GM12878 (cell line): ENCODE results near the gene SERPINB5. TPM values are rescaled to one million over a fixed set of nuclear protein-coding genes. Genes with fewer than 3 reads are reported as not detected.

Experiments
- ATAC-seq: fragments of 200-7000 bp; cut with Tn5 transposase; 3 replicates; pipeline ENCODE4 v1.9.1; 2020; ENCODE audit warnings: mild to moderate bottlenecking, moderate library complexity
- Bru-seq: library from RNA; stranded (reverse); fragments of 400-500 nt; gene quantifications from one replicate; lab custom pipeline; 2021; lab: Mats Ljungman, UMichigan
- BruChase-seq, 2 experiments: library from RNA; stranded (reverse); fragments of 400-500 nt; gene quantifications; one replicate each; lab custom pipeline; 2021; lab: Mats Ljungman, UMichigan
- BruUV-seq: library from RNA; stranded (reverse); fragments of 400-500 nt; replicated peaks from 2 replicates; lab custom pipeline; 2021; lab: Mats Ljungman, UMichigan
- CTCF ChIA-PET: fragments of 300-600 bp; sonication (Branson Sonifier 250); formaldehyde crosslinking; extraction: SDS; loops from one replicate; lab custom pipeline; 2021; ENCODE audit warnings: inconsistent platforms; lab: Yijun Ruan, JAX
- POLR2A ChIA-PET: fragments of 350-600 bp; formaldehyde crosslinking; extraction: SDS; loops from one replicate; lab custom pipeline; 2021; ENCODE audit warnings: inconsistent platforms; lab: Charles Lee
- RAD21 ChIA-PET: fragments of 300-600 bp; sonication (Branson Sonifier 250); formaldehyde crosslinking; loops from one replicate; lab custom pipeline; 2023; ENCODE audit warnings: antibody characterized with exemption; ENCODE audit not compliant: unreplicated experiment; lab: Charles Lee
- SMC1A ChIA-PET: fragments of 300-600 bp; sonication (Branson Sonifier 250); formaldehyde crosslinking; loops from one replicate; lab custom pipeline; 2023; ENCODE audit not compliant: unreplicated experiment, uncharacterized antibody; lab: Charles Lee
- DNase-seq: peaks from one replicate; pipeline ENCODE4 v3.0.0-alpha.2; 2011; ENCODE audit warnings: low read depth, low spot score
- FAIRE-seq: peaks from 3 replicates; lab custom pipeline; 2011; peaks lifted over from hg19 to GRCh38; lab: Jason Lieb, UNC
- H2AFZ ChIP-seq: 2 replicates; pipeline ENCODE4 v1.6.0; 2011; ENCODE audit warnings: low read depth, low read length, control low read depth; ENCODE audit not compliant: control insufficient read depth
- H3K27ac ChIP-seq: 2 replicates; pipeline ENCODE4 v1.5.1; 2011; ENCODE audit warnings: control low read depth; ENCODE audit not compliant: control insufficient read depth, insufficient read depth
- H3K27me3 ChIP-seq, 2 experiments: replicated peaks in 1 of 2; 2 replicates each; pipeline versions ENCODE4 v1.6.0 to v1.6.1; 2011; ENCODE audit warnings: low read length in 1 of 2; ENCODE audit not compliant: control insufficient read depth in 2 of 2, insufficient read depth in 2 of 2
- H3K36me3 ChIP-seq, 2 experiments: 2 replicates each; pipeline ENCODE4 v1.5.1; 2011; ENCODE audit warnings: low read length in 1 of 2; ENCODE audit not compliant: control insufficient read depth in 2 of 2, insufficient read depth in 2 of 2
- H3K4me1 ChIP-seq: 2 replicates; pipeline ENCODE4 v1.6.1; 2011; ENCODE audit warnings: mild to moderate bottlenecking, low read length, moderate library complexity, mixed read lengths; ENCODE audit not compliant: control insufficient read depth, insufficient read depth
- H3K4me2 ChIP-seq: 2 replicates; pipeline ENCODE4 v1.6.0; 2011; ENCODE audit warnings: control low read depth; ENCODE audit not compliant: control insufficient read depth, insufficient read depth
- H3K4me3 ChIP-seq: fragments of 200-600 bp; sonication (generic); 2 replicates; pipeline ENCODE4 v1.5.1; 2016
- H3K79me2 ChIP-seq: 2 replicates; pipeline ENCODE4 v1.6.0; 2011; ENCODE audit warnings: low read length; ENCODE audit not compliant: control insufficient read depth, insufficient read depth
- H3K9ac ChIP-seq: 2 replicates; pipeline ENCODE4 v1.8.0; 2011; ENCODE audit warnings: low read length, control low read depth, mixed read lengths; ENCODE audit not compliant: control insufficient read depth, insufficient read depth
- H3K9me3 ChIP-seq: replicated peaks from 3 replicates; pipeline ENCODE4 v1.5.1; 2011; ENCODE audit warnings: mild to moderate bottlenecking, low read length; ENCODE audit not compliant: control insufficient read depth, insufficient read depth
- H4K20me1 ChIP-seq: 2 replicates; pipeline ENCODE4 v1.6.0; 2011; ENCODE audit not compliant: control insufficient read depth, insufficient read depth
- BHLHE40 ChIP-seq, 2 experiments: fragments of 450-650 bp in 1 of 2; IDR thresholded peaks; 2 replicates each; pipeline ENCODE4 v1.6.1; 2011 to 2017; ENCODE audit warnings: low read depth in 2 of 2, borderline replicate concordance in 1 of 2, improper control_type of control experiment in 1 of 2, low read length in 1 of 2, mild to moderate bottlenecking in 1 of 2
- CBFB ChIP-seq: IDR thresholded peaks from 2 replicates; pipeline ENCODE4 v1.6.1; 2016; ENCODE audit warnings: antibody characterized with exemption, low read depth
- CBX5 ChIP-seq: sonication (generic); IDR thresholded peaks from 2 replicates; pipeline ENCODE4 v1.6.1; 2016; ENCODE audit warnings: low read depth, moderate library complexity, mild to moderate bottlenecking, inconsistent platforms
- CHD1 ChIP-seq: IDR thresholded peaks from 2 replicates; pipeline ENCODE4 v1.6.1; 2012; ENCODE audit warnings: low read depth, low read length, improper control_type of control experiment
- JUNB ChIP-seq: IDR thresholded peaks from 2 replicates; pipeline ENCODE4 v1.6.1; 2016; ENCODE audit warnings: antibody characterized with exemption, mild to moderate bottlenecking
- RB1 ChIP-seq: fragments of 450-650 bp; formaldehyde crosslinking; IDR thresholded peaks from 2 replicates; pipeline ENCODE4 v1.6.1; 2017; ENCODE audit warnings: mild to moderate bottlenecking, borderline replicate concordance
- RUNX3 ChIP-seq: IDR thresholded peaks from 2 replicates; pipeline ENCODE4 v1.6.1; 2012; ENCODE audit warnings: low read length, inconsistent platforms
- SREBF1 ChIP-seq: IDR thresholded peaks from 2 replicates; pipeline ENCODE4 v1.6.1; 2012; ENCODE audit warnings: mild to moderate bottlenecking, low read length
- SRF ChIP-seq, 2 experiments: IDR thresholded peaks; 2 replicates each; pipeline ENCODE4 v1.6.1; 2011; ENCODE audit warnings: low read depth in 2 of 2, low read length in 2 of 2, mild to moderate bottlenecking in 1 of 2, moderate library complexity in 1 of 2
- WGBS: methylation state at CpG from one replicate; pipeline ENCODE4 v1.1.6; 2016; ENCODE audit warnings: low lambda C conversion rate; ENCODE audit not compliant: insufficient replicate concordance, insufficient coverage; ENCODE audit errors: missing lambda C conversion rate; 5-methylcytosine and 5-hydroxymethylcytosine counted together
- in situ Hi-C: fragments of 300-500 bp; cut with MboI; formaldehyde crosslinking; loops from 9 replicates; pipeline ENCODE4 v1.14.3; 2018; ENCODE audit warnings: mixed read lengths
- intact Hi-C: fragments of 100-400 bp; cut with micrococcal nuclease; formaldehyde crosslinking; loops from one replicate; pipeline ENCODE4 v1.14.2; 2022; ENCODE audit not compliant: unreplicated experiment
- long read RNA-seq, 2 experiments: library from polyadenylated mRNA; unstranded; transcript quantifications; one replicate each; pipeline ENCODE4 v2.0.0, GENCODE V29; 2019 to 2020
- polyA minus RNA-seq, 3 experiments: library from RNA; depleted of rRNA, polyadenylated mRNA; stranded (reverse); fragments of >200 nt; gene quantifications; 2 replicates each; pipeline ENCODE4 v1.2.3, GENCODE V29; 2011
- polyA plus RNA-seq, 11 experiments: library from polyadenylated mRNA; depleted of rRNA in 4 of 11; unstranded in 6 of 11; stranded (reverse) in 5 of 11; fragments of >200 nt; fragmentation: Nextera tagmentation in 4 of 11; fragmentation: Illumina TruSeq in 1 of 11; extraction: Ambion mirVana in 4 of 11; extraction: Trizol in 1 of 11; gene quantifications; 1 replicate in 1 of 11; 2 replicates in 10 of 11; pipeline versions ENCODE4 v1.2.1 to v1.2.3, GENCODE V29; 2011 to 2016; ENCODE audit warnings: inconsistent platforms in 2 of 11, missing spikeins in 2 of 11, low read depth in 1 of 11
- total RNA-seq, 4 experiments: library from RNA; depleted of rRNA in 3 of 4; stranded (reverse); fragments of >200 nt in 3 of 4; fragmentation: Illumina TruSeq in 1 of 4; extraction: Trizol in 1 of 4; gene quantifications; 2 replicates each; pipeline versions ENCODE4 v1.2.1 to v1.2.3, GENCODE V29; 2013 to 2021
- TF ChIP-seq, protein P1 (sequence below): fragments of 450-650 bp; IDR thresholded peaks from 2 replicates; pipeline ENCODE4 v1.6.1; 2017; ENCODE audit warnings: mild to moderate bottlenecking, low read depth, inconsistent platforms; ENCODE audit not compliant: poor library complexity, severe bottlenecking
- TF ChIP-seq, protein P2 (sequence below): fragments of 450-650 bp; IDR thresholded peaks from 2 replicates; pipeline ENCODE4 v1.6.1; 2018; ENCODE audit warnings: mild to moderate bottlenecking, low read depth, moderate library complexity; ENCODE audit not compliant: partially characterized antibody
- TF ChIP-seq, protein P3 (sequence below): fragments of 450-650 bp; IDR thresholded peaks from 2 replicates; pipeline ENCODE4 v1.6.1; 2017; ENCODE audit warnings: antibody characterized with exemption, mild to moderate bottlenecking, moderate library complexity

Gene SERPINB5, protein sequence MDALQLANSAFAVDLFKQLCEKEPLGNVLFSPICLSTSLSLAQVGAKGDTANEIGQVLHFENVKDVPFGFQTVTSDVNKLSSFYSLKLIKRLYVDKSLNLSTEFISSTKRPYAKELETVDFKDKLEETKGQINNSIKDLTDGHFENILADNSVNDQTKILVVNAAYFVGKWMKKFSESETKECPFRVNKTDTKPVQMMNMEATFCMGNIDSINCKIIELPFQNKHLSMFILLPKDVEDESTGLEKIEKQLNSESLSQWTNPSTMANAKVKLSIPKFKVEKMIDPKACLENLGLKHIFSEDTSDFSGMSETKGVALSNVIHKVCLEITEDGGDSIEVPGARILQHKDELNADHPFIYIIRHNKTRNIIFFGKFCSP
- total RNA-seq (2013; cell fraction: nucleolus; rRNA removed), result not detected in 2 replicates
- 0.05 TPM in 1 of 2 replicates, not detected in the other for total RNA-seq (2014; rRNA removed)
- total RNA-seq (2014; rRNA removed; fragmentation: Illumina TruSeq; extraction: Trizol), result not detected in 2 replicates
- not detected in 2 replicates for total RNA-seq (2021)
- not detected for polyA plus RNA-seq (2011; ENCODE audit: low read depth)
- 0.04 TPM in 1 of 2 replicates, not detected in the other for polyA plus RNA-seq (2011; rRNA removed)
- not detected in 2 replicates for polyA plus RNA-seq (2011; cell fraction: cytosol; rRNA removed)
- not detected in 2 replicates for polyA plus RNA-seq (2011; cell fraction: nucleus; rRNA removed)
- polyA plus RNA-seq (2012), result not detected in 2 replicates
- 0.03 TPM in 1 of 2 replicates, not detected in the other for polyA plus RNA-seq (2014; fragmentation: Illumina TruSeq; extraction: Trizol)
- polyA plus RNA-seq (2014; fragmentation: Nextera tagmentation; extraction: Ambion mirVana), result not detected
- not detected in 2 replicates for polyA plus RNA-seq (2014; rRNA removed)
- polyA plus RNA-seq (2016; fragmentation: Nextera tagmentation; extraction: Ambion mirVana), result not detected
- not detected in 2 replicates for polyA minus RNA-seq (2011; rRNA and poly(A)+ RNA removed)
- polyA minus RNA-seq (2011; cell fraction: cytosol; rRNA and poly(A)+ RNA removed), result 0.83 TPM in 1 of 2 replicates, not detected in the other
- not detected in 2 replicates for polyA minus RNA-seq (2011; cell fraction: nucleus; rRNA and poly(A)+ RNA removed)
- not detected for Bru-seq, nascent RNA
- BruChase-seq, experiment 1, labeled RNA remaining after a 6-hour chase, result not detected
- BruChase-seq, experiment 2, labeled RNA remaining after a 2-hour chase, result not detected
- long read RNA-seq, experiment 1, result 0 reads
- long read RNA-seq, experiment 2, result 0 reads

DNA sequence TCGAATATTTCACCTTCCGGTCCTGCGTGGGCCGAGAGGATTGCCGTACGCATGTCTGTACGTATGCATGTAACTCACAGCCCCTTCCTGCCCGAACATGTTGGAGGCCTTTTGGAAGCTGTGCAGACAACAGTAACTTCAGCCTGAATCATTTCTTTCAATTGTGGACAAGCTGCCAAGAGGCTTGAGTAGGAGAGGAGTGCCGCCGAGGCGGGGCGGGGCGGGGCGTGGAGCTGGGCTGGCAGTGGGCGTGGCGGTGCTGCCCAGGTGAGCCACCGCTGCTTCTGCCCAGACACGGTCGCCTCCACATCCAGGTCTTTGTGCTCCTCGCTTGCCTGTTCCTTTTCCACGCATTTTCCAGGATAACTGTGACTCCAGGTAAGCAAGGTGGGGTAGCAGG lies at the start of gene SERPINB5:
Gene SERPINB5, plus strand, starts transcription at position 291 of the 400 bp plus-strand sequence. CDS start 7,471 bp downstream, outside the sequence.
- ChIA-PET POLR2A (interaction anchor here (0.6 kb wide), 1 partner anchor 115 kb away, joined by 3 read pairs; no protein-coding TSS in a partner anchor), CTCF (no interaction called here), RAD21 (no interaction called here), SMC1A (interaction anchor here (0.6 kb wide), 1 partner anchor 1085 kb away, joined by 3 read pairs; no protein-coding TSS in a partner anchor)
- no peak within 1 kb of the TSS for H3K4me2 ChIP-seq
- FAIRE-seq, result no peak
- H3K4me3 ChIP-seq, result no peak within 1 kb of the TSS
- 60% methylated on average over 15 of the region's 21 CpGs for WGBS
- no TSS peak for BruUV-seq
- ATAC-seq, result no peak
- intact Hi-C loops (no loop called here), in situ Hi-C loops (no loop called here)
- H3K79me2 ChIP-seq, result no peaks in the 10 kb centered on the region
- H3K27ac ChIP-seq, result no peak within 1 kb of the TSS
- no peaks in the 10 kb centered on the region for H3K36me3 ChIP-seq
- no peak within 1 kb of the TSS for H2AFZ ChIP-seq
- H3K9me3 ChIP-seq, result no peaks in the 10 kb centered on the region
- peaks cover 2 to 4% of the 10 kb centered on the region in 2 experiments; a peak in 3 of 4 replicates for H3K27me3 ChIP-seq
- no peaks in the 10 kb centered on the region for H3K4me1 ChIP-seq
- no peaks in the 10 kb centered on the region for H4K20me1 ChIP-seq
- no peak for DNase-seq
- no peak within 1 kb of the TSS for H3K9ac ChIP-seq
- TF ChIP-seq, protein P1, sequence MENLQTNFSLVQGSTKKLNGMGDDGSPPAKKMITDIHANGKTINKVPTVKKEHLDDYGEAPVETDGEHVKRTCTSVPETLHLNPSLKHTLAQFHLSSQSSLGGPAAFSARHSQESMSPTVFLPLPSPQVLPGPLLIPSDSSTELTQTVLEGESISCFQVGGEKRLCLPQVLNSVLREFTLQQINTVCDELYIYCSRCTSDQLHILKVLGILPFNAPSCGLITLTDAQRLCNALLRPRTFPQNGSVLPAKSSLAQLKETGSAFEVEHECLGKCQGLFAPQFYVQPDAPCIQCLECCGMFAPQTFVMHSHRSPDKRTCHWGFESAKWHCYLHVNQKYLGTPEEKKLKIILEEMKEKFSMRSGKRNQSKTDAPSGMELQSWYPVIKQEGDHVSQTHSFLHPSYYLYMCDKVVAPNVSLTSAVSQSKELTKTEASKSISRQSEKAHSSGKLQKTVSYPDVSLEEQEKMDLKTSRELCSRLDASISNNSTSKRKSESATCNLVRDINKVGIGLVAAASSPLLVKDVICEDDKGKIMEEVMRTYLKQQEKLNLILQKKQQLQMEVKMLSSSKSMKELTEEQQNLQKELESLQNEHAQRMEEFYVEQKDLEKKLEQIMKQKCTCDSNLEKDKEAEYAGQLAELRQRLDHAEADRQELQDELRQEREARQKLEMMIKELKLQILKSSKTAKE, result no peak
- TF ChIP-seq SRF (IDR thresholded peaks at IDR 0.05; ENCODE audit: low read depth in 2 of 2, low read length in 2 of 2) (no peak), BHLHE40 (IDR thresholded peaks at IDR 0.05; ENCODE audit: borderline replicate concordance in 1 of 2, low read depth in 2 of 2, low read length in 1 of 2) (no peak), CBFB (no peak), RB1 (no peak), RUNX3 (no peak), SREBF1 (no peak), JUNB (no peak), CBX5 (no peak), CHD1 (no peak)
- TF ChIP-seq, protein P2, sequence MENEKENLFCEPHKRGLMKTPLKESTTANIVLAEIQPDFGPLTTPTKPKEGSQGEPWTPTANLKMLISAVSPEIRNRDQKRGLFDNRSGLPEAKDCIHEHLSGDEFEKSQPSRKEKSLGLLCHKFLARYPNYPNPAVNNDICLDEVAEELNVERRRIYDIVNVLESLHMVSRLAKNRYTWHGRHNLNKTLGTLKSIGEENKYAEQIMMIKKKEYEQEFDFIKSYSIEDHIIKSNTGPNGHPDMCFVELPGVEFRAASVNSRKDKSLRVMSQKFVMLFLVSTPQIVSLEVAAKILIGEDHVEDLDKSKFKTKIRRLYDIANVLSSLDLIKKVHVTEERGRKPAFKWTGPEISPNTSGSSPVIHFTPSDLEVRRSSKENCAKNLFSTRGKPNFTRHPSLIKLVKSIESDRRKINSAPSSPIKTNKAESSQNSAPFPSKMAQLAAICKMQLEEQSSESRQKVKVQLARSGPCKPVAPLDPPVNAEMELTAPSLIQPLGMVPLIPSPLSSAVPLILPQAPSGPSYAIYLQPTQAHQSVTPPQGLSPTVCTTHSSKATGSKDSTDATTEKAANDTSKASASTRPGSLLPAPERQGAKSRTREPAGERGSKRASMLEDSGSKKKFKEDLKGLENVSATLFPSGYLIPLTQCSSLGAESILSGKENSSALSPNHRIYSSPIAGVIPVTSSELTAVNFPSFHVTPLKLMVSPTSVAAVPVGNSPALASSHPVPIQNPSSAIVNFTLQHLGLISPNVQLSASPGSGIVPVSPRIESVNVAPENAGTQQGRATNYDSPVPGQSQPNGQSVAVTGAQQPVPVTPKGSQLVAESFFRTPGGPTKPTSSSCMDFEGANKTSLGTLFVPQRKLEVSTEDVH, result no peak
- TF ChIP-seq, protein P3, sequence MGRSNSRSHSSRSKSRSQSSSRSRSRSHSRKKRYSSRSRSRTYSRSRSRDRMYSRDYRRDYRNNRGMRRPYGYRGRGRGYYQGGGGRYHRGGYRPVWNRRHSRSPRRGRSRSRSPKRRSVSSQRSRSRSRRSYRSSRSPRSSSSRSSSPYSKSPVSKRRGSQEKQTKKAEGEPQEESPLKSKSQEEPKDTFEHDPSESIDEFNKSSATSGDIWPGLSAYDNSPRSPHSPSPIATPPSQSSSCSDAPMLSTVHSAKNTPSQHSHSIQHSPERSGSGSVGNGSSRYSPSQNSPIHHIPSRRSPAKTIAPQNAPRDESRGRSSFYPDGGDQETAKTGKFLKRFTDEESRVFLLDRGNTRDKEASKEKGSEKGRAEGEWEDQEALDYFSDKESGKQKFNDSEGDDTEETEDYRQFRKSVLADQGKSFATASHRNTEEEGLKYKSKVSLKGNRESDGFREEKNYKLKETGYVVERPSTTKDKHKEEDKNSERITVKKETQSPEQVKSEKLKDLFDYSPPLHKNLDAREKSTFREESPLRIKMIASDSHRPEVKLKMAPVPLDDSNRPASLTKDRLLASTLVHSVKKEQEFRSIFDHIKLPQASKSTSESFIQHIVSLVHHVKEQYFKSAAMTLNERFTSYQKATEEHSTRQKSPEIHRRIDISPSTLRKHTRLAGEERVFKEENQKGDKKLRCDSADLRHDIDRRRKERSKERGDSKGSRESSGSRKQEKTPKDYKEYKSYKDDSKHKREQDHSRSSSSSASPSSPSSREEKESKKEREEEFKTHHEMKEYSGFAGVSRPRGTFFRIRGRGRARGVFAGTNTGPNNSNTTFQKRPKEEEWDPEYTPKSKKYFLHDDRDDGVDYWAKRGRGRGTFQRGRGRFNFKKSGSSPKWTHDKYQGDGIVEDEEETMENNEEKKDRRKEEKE, result no peak
